Fibroblast of skin of scalp (primary cell): Measurements from ENCODE around the gene ZEB2. TPM values are rescaled to one million over a fixed set of nuclear protein-coding genes. Genes with fewer than 3 reads are reported as not detected.

ENCODE experiments used
- DNase-seq: peaks from one replicate; pipeline ENCODE4 v3.0.0-alpha.2; 2013
- polyA plus RNA-seq, 2 experiments: library from polyadenylated mRNA; unstranded; fragments of 120-200 nt; gene quantifications; one replicate each; pipeline ENCODE4 v1.2.1, GENCODE V29; 2013; ENCODE audit not compliant: insufficient read length in 2 of 2

The ZEB2 gene
- 84.6 TPM for polyA plus RNA-seq (2013, experiment 1 of 2; ENCODE audit: insufficient read length)
- 87.9 TPM for polyA plus RNA-seq (2013, experiment 2 of 2; ENCODE audit: insufficient read length)

DNA sequence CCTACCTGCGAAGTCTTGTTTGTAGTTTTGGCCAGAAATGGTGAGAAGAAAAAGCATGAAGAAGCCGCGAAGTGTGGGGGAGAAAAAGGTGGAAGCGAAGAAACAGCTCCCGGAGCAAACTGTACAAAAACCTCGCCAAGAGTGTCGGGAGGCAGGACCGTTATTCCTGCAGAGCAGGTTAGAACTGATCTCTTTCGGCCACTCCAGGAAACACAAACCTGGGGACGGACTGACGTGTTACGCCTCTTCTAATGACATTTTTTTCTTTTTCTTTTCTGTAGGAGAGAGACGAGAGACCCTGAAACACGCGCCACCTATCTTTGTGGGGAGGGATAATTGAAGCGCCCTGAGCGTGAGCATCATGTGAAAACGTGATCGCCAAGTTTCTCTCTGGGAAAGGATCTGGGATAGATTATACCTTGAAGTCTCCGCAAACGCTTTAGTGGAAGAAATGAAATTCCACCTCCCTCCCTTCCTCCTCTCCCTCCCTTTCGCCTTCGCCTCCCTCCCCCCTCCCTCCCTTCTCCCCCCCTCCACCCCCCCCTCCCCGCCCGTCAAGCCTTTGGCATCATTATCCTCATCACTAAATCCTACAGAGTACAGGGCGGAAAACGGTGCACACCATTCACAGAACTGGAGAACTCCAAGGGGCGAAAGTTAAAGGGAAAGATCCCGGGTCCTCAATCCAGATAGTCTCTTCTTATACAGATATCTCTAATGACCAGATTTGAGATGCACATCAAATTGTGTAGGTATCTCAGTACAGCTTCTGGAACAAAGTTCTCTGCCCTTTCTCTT lies at the start of gene ZEB2:
TSS of gene ZEB2 (minus strand) at position 186 of the 798 bp plus-strand sequence. CDS start 2,769 bp downstream, outside the sequence.
- peak; percentile 97 for DNase-seq

DNA sequence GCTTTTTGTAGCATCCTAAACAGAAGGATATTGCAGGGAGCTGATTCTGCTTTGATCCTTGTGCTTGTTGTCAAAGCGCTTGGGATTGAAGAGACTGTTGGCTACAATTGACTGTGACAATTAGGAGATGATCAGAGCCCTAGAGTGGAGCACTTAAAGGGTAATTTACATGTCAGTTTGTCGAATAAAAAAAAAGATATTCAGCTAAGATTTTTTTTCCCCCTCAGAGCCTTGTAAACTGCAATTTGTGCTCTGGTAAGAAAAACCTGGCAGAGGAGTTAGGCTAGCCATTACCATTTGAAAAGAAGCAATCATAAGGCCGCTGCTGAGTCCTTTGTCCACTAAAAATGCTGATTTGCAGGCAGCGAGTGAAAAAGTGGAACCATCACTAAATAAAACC lies 47.8 kb upstream of the ZEB2 start:
- DNase-seq, result no peak

DNA sequence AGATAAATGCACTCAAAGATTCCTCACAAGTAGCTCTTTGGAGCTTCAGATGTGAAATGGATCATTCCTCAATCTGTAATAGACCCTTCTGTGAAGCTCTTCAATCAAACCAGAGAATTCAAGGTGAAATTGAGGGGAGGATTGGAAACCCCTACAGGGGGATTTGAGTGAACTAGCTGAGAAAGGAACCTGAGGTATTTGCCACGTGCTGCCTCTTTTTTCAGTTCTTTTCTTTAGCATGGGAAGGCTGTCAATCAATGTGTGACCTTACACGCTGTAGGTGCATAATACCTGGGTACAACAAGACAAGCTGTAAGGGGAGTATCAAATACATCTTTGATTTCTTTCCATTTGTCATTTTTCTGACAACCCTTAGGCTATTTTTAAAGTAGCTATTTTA lies 46.5 kb upstream of the ZEB2 start:
- DNase-seq, result no peak

GRCh38 chr2:144560251-144560650 lies 40.3 kb upstream of the ZEB2 start:
- no peak for DNase-seq

- no peak for DNase-seq
These were observed 39.8 kb upstream of the ZEB2 start for GRCh38 chr2:144559681-144560080.

- DNase-seq, result no peak
These were observed 39.3 kb upstream of the ZEB2 start for GRCh38 chr2:144559242-144559641.

DNA sequence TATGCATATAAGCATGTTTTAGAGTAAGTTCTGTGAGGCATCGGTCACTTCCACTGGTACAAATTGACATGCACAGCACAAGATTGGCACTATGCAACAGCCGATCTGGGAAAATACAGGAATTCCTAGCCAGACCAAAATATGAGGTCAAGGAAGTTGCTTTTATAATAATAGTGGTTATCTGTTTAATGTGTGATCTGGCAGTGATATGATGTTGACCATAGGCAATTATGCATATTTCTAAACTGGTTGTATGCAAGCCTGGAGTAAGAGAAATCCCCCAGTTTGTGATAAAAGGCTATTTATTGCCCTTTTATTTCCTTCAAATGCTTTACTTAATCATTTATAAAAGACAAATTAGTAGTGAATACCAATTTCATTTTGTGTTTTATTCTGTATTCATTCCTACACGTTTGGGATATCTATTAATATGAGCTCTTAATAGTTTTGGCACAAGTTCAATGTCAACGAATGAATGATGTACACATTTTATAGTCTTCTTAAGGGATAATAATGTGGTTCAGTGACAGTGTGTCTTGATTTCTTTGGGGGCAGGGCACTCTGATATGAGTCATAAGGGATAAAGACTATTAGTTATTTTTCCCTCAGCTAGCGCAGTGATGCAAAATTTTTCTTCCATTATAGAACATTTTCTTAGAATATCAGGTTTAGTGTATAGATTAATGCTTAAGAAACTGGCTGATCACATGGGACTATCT lies 34.7 kb upstream of the ZEB2 start:
- DNase-seq, result peak; percentile 41

DNA sequence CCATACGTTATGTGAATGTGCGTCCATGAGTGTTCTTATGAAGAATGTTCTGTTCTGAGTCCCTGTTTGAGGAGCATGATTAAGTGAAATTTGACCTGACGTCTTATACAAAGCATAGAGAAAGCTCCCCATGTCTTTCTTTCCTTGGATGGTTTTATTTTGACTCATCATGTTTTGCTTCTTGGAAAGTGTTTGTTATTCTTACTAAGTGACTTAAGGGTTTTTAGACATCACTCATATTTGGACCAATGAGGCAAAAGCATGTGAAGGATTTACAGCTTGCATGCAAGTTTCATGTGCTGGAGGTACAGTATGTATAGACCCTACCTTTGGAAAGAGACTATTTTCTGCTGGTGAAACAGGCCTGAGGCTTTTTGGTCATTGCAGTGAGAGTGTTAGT lies 33.5 kb upstream of the ZEB2 start:
- peak; percentile 96 for DNase-seq

GRCh38 chr2:144552821-144553220 lies 32.9 kb upstream of the ZEB2 start:
- no peak for DNase-seq

DNA sequence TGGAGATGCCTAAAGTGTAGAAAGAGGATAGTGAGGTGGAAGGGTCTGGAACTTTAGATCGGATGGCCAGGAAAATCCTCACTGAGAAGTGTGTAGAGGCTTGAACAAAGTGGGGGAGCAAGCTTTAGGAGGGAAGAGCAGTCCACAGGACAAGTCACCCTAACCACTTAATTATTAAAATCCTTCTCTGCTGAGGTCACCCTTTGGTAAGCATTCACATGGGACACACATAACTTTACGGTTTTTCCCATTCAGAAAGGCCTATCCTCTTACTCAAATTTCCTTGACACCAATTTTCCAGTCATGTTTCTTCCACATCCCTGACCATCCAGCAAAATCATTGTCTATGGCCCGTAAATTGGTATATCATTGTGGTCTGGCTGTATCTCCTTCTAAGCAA lies 31.0 kb upstream of the ZEB2 start:
- peak; percentile 79 for DNase-seq

- DNase-seq, result no peak
These were observed 30.2 kb upstream of the ZEB2 start for GRCh38 chr2:144550084-144550483.

DNA sequence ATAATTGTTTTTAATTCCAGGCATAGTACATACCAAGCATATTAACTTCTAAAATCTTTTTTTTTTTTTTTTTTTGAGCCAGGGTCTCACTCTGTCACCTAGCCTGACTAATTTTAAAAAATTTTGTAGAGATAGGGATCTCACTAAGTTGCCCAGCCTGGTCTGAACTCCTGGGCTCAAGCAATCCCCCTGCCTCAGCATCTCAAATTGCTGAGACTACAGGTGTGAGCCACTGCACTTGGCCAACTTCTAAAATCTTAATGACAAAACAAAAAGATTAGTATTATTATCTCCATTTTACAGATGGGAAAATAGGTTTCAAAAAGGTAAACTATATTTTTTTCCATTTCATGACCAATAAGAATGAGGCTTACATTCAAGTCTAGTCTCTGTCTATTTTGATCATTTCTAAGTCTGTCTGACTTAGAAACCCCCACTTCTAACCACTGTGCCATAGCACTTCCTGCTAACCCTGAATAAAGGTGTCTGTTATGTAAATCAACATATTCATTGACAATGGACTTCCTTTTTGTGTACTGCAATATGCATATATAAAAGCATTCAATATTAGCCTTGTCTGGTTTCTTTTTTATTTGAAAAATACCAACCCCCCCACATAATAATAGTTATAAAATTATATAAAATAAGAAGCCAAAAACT lies 28.7 kb upstream of the ZEB2 start:
- no peak for DNase-seq

- peak; percentile 38 for DNase-seq
These were observed 28.2 kb upstream of the ZEB2 start for GRCh38 chr2:144548088-144548487.

DNA sequence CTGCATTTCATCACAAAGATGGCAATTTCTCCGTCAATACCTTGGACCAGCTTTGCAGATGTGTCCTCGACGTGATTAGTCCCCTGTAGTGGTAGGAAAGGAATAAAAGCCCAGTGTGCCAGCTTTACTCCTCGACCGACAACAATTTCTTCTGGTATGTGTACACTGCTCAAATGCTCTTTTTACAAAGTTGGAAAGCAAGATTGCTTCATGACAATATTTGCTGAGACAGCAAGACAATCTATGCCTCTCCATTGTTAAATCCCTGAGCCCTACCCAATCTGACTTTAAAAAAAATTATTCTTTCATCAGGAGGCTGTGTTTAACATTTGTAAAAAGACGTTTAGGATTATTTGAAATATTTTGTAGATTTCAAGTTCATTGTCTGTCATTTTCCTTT lies 27.6 kb upstream of the ZEB2 start:
- DNase-seq, result peak; percentile 14

DNA sequence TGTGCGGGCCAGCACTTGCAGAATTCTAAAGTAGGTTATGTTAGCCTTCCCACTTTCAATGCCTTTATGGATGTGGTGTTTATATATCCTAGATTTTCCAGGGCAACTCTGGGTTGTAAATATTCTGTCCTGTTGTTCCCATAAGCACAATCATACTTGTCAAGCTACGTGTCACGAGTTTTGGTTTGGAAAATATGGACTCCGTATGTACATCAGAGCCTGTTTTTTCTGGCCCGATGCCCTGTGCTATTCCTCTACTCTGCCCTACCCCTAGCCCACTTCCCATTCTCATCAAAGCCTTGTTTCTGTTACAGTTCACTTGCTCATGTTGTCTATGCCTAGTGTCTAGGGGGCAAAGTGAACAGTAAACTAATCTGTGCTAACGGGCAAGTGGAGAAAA lies 27.0 kb upstream of the ZEB2 start:
- DNase-seq, result peak; percentile 83

GRCh38 chr2:144545787-144546186 lies 25.9 kb upstream of the ZEB2 start:
- DNase-seq, result no peak

DNA sequence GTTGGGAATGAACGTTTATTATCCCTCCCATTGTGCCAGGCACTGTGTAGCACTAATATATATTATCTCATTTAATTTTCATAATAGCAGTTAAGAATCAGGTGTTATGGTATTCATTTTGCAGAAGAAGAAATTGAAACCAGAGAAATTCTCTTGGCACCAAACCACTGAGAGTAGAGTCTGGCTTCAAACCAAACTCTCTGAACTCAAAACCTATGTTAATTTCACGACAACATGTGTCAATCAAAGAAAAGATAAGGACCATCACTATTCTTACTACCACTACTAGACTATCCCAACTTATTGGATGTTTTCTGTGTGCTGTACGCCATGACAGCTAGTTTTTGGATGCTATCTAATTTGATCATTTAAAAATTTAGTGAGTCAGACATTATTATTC lies 24.1 kb upstream of the ZEB2 start:
- DNase-seq, result no peak

DNA sequence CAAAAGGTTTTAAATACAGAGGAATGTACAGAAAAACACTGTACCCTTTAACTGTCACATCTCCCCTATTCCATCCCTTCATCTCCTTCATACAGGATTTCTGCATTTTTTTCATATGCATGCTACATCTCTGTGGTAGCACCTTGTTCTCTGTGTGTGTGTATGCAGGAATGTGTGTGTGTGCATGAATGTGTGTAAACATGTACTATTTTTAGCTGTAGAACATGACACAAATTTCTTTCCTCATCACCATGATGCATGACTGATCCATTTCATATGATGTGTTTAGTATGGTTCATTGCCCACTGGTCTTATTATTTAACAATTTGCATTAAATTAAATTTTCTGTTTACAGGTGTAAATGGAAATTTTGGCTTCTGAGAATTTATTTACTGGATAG lies 21.5 kb upstream of the ZEB2 start:
- DNase-seq, result peak; percentile 49

GRCh38 chr2:144539289-144539782 lies 19.4 kb upstream of the ZEB2 start:
- DNase-seq, result no peak

GRCh38 chr2:144535300-144535699 lies 15.4 kb upstream of the ZEB2 start:
- no peak for DNase-seq

GRCh38 chr2:144533221-144533620 lies 13.3 kb upstream of the ZEB2 start:
- no peak for DNase-seq

DNA sequence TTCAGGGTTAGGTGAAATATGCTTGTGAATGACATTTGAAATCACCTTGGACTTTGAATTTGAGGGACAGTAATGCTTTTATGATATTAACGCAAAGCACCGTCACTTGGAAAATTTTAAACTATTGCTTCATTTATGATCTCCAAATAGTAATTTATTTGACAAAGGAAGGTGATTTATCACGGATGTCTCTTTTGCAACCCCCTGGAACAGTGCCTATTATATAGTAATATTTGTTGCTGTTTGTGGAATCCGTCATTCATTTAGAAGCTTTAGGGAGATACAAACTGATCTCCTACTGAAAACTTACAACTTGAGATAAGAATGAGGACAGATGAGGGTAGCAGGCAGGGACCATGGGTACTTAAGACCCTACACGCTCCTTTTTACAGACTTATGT lies 10.7 kb upstream of the ZEB2 start:
- DNase-seq, result no peak

- no peak for DNase-seq
These were observed 9.9 kb upstream of the ZEB2 start for GRCh38 chr2:144529841-144530240.
